ENCODE results near the gene ARHGAP45. TPM values are rescaled to one million over a fixed set of nuclear protein-coding genes. Genes with fewer than 3 reads are reported as not detected.
A peak's percentile ranks its signal among the peaks of the same experiment; 100 is the strongest.

ARHGAP45 gene
- total RNA-seq, 1 donor from 2014 or later, result 312 TPM

- intact Hi-C loops (cut with micrococcal nuclease), result no loop called here
- no peak for TF ChIP-seq CTCF (IDR thresholded peaks at IDR 0.05)
- peaks cover 54% of the 10 kb centered on the region for H3K36me3 Mint-ChIP-seq (ENCODE audit: low read depth)
- peaks cover 36% of the 10 kb centered on the region for H3K4me1 Mint-ChIP-seq
- ATAC-seq (ENCODE audit: low read depth) (no peak), DNase-seq (no peak)
- ChIA-PET CTCF (no interaction called here), POLR2A (interaction anchor here (0.6 to 13.8 kb wide), 6 partner anchors 7 to 1153 kb away, joined by 3 to 365 read pairs (median 3); partner anchors contain the start of genes ABCA7 and RNU6-2)
- H3K9me3 Mint-ChIP-seq, result no peaks in the 10 kb centered on the region
- H3K27ac Mint-ChIP-seq, result no peak overlapping the region
- no peak overlapping the region for H3K4me3 Mint-ChIP-seq
- no peaks in the 10 kb centered on the region for H3K27me3 Mint-ChIP-seq
Measured at GRCh38 chr19:1032264-1032867, 34.6 kb upstream of the ARHGAP45 start.

GRCh38 chr19:1035998-1036621, 30.9 kb upstream of the ARHGAP45 start:
- Mint-ChIP-seq H3K27me3 (no peaks in the 10 kb centered on the region), H3K36me3 (ENCODE audit: low read depth) (peaks cover 56% of the 10 kb centered on the region), H3K4me1 (peaks cover 53% of the 10 kb centered on the region), H3K4me3 (no peak overlapping the region), H3K27ac (peak overlapping the region; percentile 77), H3K9me3 (no peaks in the 10 kb centered on the region)
- no peak for TF ChIP-seq CTCF (IDR thresholded peaks at IDR 0.05)
- ATAC-seq (ENCODE audit: low read depth) (no peak), DNase-seq (no peak)
- CTCF ChIA-PET, result no interaction called here
- intact Hi-C loops (cut with micrococcal nuclease), result no loop called here
- POLR2A ChIA-PET, result interaction anchor here (1.0 to 9.9 kb wide), 3 partner anchors 10 to 55 kb away, joined by 3 to 365 read pairs (median 140); partner anchors contain the start of genes ARHGAP45, CNN2, RNU6-2 and TMEM259

GRCh38 chr19:1037621-1038064, 29.3 kb upstream of the ARHGAP45 start:
- no peaks in the 10 kb centered on the region for H3K27me3 Mint-ChIP-seq
- ATAC-seq (ENCODE audit: low read depth) (peak; percentile 0), DNase-seq (peak; percentile 54)
- H3K9me3 Mint-ChIP-seq, result no peaks in the 10 kb centered on the region
- peak overlapping the region; percentile 98 for H3K4me3 Mint-ChIP-seq
- ChIA-PET CTCF (interaction anchor here (0.8 to 4.2 kb wide), 3 partner anchors 11 to 29 kb away, joined by 3 to 15 read pairs (median 3); partner anchors contain the start of genes ARHGAP45 and CNN2), POLR2A (interaction anchor here (0.5 to 9.9 kb wide), 17 partner anchors 9 to 231 kb away, joined by 3 to 365 read pairs (median 5); partner anchors contain the start of genes ARHGAP45, CNN2, GPX4 and RNU6-2)
- H3K27ac Mint-ChIP-seq, result peak overlapping the region; percentile 96
- H3K36me3 Mint-ChIP-seq (ENCODE audit: low read depth), result peaks cover 49% of the 10 kb centered on the region
- intact Hi-C loops (cut with micrococcal nuclease), result loop anchor here (2.0 kb wide), 2 partner anchors 29 to 57 kb away; partner anchors contain the start of genes ARHGAP45 and POLR2E
- H3K4me1 Mint-ChIP-seq, result peaks cover 60% of the 10 kb centered on the region
- TF ChIP-seq CTCF (IDR thresholded peaks at IDR 0.05), result no peak

GRCh38 chr19:1038978-1039645, 27.9 kb upstream of the ARHGAP45 start:
- Mint-ChIP-seq H3K9me3 (no peaks in the 10 kb centered on the region), H3K4me3 (peak overlapping the region; percentile 98), H3K27me3 (no peaks in the 10 kb centered on the region), H3K4me1 (peaks cover 60% of the 10 kb centered on the region), H3K36me3 (ENCODE audit: low read depth) (peaks cover 47% of the 10 kb centered on the region), H3K27ac (peak overlapping the region; percentile 96)
- no peak for TF ChIP-seq CTCF (IDR thresholded peaks at IDR 0.05)
- ChIA-PET CTCF (interaction anchor here (0.6 to 4.2 kb wide), 5 partner anchors 12 to 205 kb away, joined by 3 to 15 read pairs (median 5); partner anchors contain the start of genes ARHGAP45, CNN2 and RNU6-2), POLR2A (interaction anchor here (0.6 to 9.9 kb wide), 29 partner anchors 10 to 231 kb away, joined by 3 to 365 read pairs (median 6); partner anchors contain the start of genes ARHGAP45, CIRBP, CNN2 and GPX4)
- ATAC-seq (ENCODE audit: low read depth), result no peak
- intact Hi-C loops (cut with micrococcal nuclease), result loop anchor here (2.0 kb wide), 2 partner anchors 28 to 56 kb away; partner anchors contain the start of genes ARHGAP45 and POLR2E
- DNase-seq, result no peak

All from activated B cell treated with CpG ODN at 0.5 μM for 24 hours (primary cell).